Gastroesophageal sphincter (tissue), 4 donors: ENCODE measurements around the gene TACR2. TPM values are rescaled to one million over a fixed set of nuclear protein-coding genes. Genes with fewer than 3 reads are reported as not detected.

ENCODE experiments used
- ATAC-seq: fragments of 150-250 bp; one replicate; pipeline ENCODE4 v1.9.1; 2016; ENCODE audit warnings: mild to moderate bottlenecking, moderate library complexity
- H3K27ac ChIP-seq, 4 donors: fragments of 200-600 bp; sonication (generic) in 3 of 4; 1 replicate in 3 of 4; 2 replicates in 1 of 4; pipeline ENCODE4 v1.5.1; 2016 to 2019
- H3K27me3 ChIP-seq: fragments of 200-600 bp; sonication (generic); one replicate; pipeline ENCODE4 v1.5.1; 2019
- H3K36me3 ChIP-seq, 2 donors: fragments of 200-600 bp; sonication (generic); one replicate each; pipeline ENCODE4 v1.5.1; 2019; ENCODE audit warnings: control low read depth in 1 of 2
- H3K4me1 ChIP-seq, 3 donors: fragments of 200-600 bp; sonication (generic); 1 replicate in 2 of 3; 2 replicates in 1 of 3; pipeline ENCODE4 v1.5.1; 2016 to 2019; ENCODE audit warnings: control low read depth in 2 of 3
- H3K4me3 ChIP-seq, 2 donors: fragments of 200-600 bp; sonication (generic); one replicate each; pipeline ENCODE4 v1.5.1; 2019; ENCODE audit warnings: mild to moderate bottlenecking in 1 of 2, moderate library complexity in 1 of 2
- H3K9me3 ChIP-seq, 3 donors: fragments of 200-600 bp; sonication (generic); one replicate each; pipeline ENCODE4 v1.5.1; 2017 to 2019; ENCODE audit warnings: control low read depth in 2 of 3
- EP300 ChIP-seq: sonication (generic); formaldehyde crosslinking; IDR thresholded peaks from one replicate; pipeline ENCODE4 v1.6.1; 2017; ENCODE audit warnings: antibody characterized with exemption, mild to moderate bottlenecking
- POLR2A ChIP-seq, 2 donors: fragments of 450-650 bp; IDR thresholded peaks; one replicate each; pipeline ENCODE4 v1.6.1; 2017; ENCODE audit warnings: antibody characterized with exemption in 2 of 2, mild to moderate bottlenecking in 2 of 2, moderate library complexity in 1 of 2
- POLR2AphosphoS5 ChIP-seq: sonication (generic); formaldehyde crosslinking; IDR thresholded peaks from one replicate; pipeline ENCODE4 v1.6.1; 2017; ENCODE audit warnings: antibody characterized with exemption
- WGBS, 2 donors: methylation state at CpG; one replicate each; pipeline ENCODE4 v1.1.5; 2018; ENCODE audit warnings: low coverage in 1 of 2; 5-methylcytosine and 5-hydroxymethylcytosine counted together
- total RNA-seq, 4 donors: library from RNA; depleted of rRNA; stranded (reverse); fragments of >200 nt; gene quantifications; one replicate each; pipeline ENCODE4 v1.1.0, GENCODE V29; 2016
- TF ChIP-seq, protein P1 (sequence below), 4 experiments: fragments of 200-600 bp in 2 of 4; fragments of 450-650 bp in 2 of 4; sonication (generic) in 1 of 4; IDR thresholded peaks; one replicate each; pipeline ENCODE4 v1.5.1; 2017 to 2019; ENCODE audit warnings: antibody characterized with exemption in 4 of 4, mild to moderate bottlenecking in 2 of 4, moderate library complexity in 2 of 4

The TACR2 gene
- total RNA-seq, 4 donors from 2014 or later, result 37.1 to 176 (median 122) TPM

DNA sequence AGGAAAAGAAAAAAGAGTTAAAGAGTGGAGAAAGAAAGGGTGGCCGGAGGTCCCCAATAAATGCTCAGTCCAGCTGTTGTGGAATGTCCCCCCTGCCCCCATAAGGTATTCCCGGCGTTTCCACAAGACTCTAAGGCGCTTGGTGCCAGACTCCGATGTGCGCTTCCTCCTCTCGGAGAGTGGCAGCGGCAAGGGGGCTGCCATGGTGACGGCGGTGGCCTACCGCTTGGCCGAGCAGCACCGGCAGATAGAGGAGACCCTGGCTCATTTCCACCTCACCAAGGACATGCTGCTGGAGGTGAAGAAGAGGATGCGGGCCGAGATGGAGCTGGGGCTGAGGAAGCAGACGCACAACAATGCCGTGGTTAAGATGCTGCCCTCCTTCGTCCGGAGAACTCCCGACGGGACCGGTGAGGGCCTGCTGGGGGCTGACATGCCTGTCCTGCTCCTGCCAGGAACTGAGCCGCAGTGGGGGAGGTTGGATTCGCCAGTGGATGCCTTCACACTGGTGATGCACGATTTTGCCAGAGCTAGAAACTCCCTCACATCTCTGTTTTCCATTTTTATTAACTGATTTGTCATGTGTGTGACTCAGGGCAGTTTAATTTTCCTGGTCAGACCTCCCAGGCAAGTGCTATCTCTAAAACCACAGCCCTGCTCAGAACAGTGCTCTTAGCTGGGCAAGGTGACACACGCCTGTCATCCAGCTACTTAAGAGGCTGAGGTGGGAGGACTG is 34.2 kb downstream of the TACR2 start:
- TF ChIP-seq, protein P1, sequence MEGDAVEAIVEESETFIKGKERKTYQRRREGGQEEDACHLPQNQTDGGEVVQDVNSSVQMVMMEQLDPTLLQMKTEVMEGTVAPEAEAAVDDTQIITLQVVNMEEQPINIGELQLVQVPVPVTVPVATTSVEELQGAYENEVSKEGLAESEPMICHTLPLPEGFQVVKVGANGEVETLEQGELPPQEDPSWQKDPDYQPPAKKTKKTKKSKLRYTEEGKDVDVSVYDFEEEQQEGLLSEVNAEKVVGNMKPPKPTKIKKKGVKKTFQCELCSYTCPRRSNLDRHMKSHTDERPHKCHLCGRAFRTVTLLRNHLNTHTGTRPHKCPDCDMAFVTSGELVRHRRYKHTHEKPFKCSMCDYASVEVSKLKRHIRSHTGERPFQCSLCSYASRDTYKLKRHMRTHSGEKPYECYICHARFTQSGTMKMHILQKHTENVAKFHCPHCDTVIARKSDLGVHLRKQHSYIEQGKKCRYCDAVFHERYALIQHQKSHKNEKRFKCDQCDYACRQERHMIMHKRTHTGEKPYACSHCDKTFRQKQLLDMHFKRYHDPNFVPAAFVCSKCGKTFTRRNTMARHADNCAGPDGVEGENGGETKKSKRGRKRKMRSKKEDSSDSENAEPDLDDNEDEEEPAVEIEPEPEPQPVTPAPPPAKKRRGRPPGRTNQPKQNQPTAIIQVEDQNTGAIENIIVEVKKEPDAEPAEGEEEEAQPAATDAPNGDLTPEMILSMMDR (IDR thresholded peaks at IDR 0.05), result no peak
- TF ChIP-seq EP300, result no peak
- TF ChIP-seq POLR2A (IDR thresholded peaks at IDR 0.05), result no peak
- TF ChIP-seq POLR2AphosphoS5, result no peak
- ATAC-seq, result peak; percentile 42
- H3K27me3 ChIP-seq, result no peaks in the 10 kb centered on the region
- peak overlapping the region in 3 of 4 donors; percentile 35 to 61 (median 37) for H3K27ac ChIP-seq
- peaks cover 0 to 87% of the 10 kb centered on the region in 2 donors for H3K36me3 ChIP-seq
- H3K9me3 ChIP-seq, result no peaks in the 10 kb centered on the region
- H3K4me1 ChIP-seq, result peaks cover 3 to 33% (median 12%) of the 10 kb centered on the region in 3 donors
- 50% methylated on average over 9 of the region's 26 CpGs; no CpG with 5 or more reads in 1 of the 2 donors for WGBS, 2 donors
- H3K4me3 ChIP-seq, result no peak overlapping the region

DNA sequence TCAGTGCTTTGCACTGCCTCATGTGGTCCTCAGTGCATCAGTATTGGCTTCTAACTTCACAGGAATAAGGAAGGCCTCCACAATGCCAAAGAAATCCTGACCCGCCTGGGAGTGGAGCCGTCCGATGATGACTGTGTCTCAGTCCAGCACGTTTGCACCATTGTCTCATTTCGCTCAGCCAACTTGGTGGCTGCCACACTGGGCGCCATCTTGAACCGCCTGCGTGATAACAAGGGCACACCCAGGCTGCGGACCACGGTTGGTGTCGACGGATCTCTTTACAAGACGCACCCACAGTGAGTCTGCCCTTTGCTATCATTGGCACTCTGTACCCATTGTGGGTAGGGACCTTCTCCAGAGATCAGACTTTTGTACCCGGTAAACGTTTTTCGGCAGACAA is 36.9 kb downstream of the TACR2 start:
- no peak overlapping the region for H3K27ac ChIP-seq
- TF ChIP-seq, protein P1 (IDR thresholded peaks at IDR 0.05), result no peak
- TF ChIP-seq EP300 (no peak), POLR2AphosphoS5 (no peak), POLR2A (IDR thresholded peaks at IDR 0.05) (no peak)
- peaks cover 0 to 70% of the 10 kb centered on the region in 2 donors for H3K36me3 ChIP-seq

DNA sequence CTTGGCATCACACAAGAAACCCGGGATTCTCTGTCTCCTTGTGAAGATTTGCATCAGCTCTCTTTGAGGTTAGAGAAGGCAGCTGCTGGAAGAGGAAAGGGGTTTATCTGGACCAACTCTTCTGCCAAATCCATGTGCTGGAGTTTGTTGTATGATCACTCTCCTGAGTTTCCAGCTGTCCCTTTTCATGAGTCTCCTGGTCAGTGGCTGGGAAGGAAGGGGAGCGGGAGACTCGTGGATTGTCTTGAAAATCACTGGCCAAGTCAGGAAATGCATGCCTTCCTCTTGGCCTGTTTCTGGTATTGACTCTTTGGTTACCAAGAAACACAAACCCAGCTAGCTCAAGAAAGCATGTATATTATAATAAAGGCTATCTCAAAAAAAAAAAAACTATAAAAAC is 38.8 kb downstream of the TACR2 start:
- ATAC-seq, result no peak
- TF ChIP-seq EP300, result no peak
- TF ChIP-seq, protein P1 (IDR thresholded peaks at IDR 0.05), result no peak
- no peak for TF ChIP-seq POLR2AphosphoS5
- no peak for TF ChIP-seq POLR2A (IDR thresholded peaks at IDR 0.05)
- 20% methylated on average over 1 of the region's 3 CpGs; no CpG with 5 or more reads in 1 of the 2 donors for WGBS, 2 donors
- Histone ChIP-seq H3K27ac (peak overlapping the region; percentile 21 to 87 (median 82)), H3K9me3 (no peaks in the 10 kb centered on the region), H3K4me1 (peaks cover 7 to 55% (median 30%) of the 10 kb centered on the region in 3 donors), H3K4me3 (no peak overlapping the region), H3K27me3 (no peaks in the 10 kb centered on the region), H3K36me3 (peaks cover 0 to 61% of the 10 kb centered on the region in 2 donors)

More for the DNA sequence above, 36.9 kb downstream of the TACR2 start:
- H3K4me1 ChIP-seq, result peaks cover 5 to 61% (median 37%) of the 10 kb centered on the region in 3 donors
- no peak for ATAC-seq
- H3K9me3 ChIP-seq, result no peaks in the 10 kb centered on the region
- no peaks in the 10 kb centered on the region for H3K27me3 ChIP-seq
- WGBS, 2 donors, result no CpG with 5 or more reads among the region's 16 CpGs
- H3K4me3 ChIP-seq, result no peak overlapping the region

DNA sequence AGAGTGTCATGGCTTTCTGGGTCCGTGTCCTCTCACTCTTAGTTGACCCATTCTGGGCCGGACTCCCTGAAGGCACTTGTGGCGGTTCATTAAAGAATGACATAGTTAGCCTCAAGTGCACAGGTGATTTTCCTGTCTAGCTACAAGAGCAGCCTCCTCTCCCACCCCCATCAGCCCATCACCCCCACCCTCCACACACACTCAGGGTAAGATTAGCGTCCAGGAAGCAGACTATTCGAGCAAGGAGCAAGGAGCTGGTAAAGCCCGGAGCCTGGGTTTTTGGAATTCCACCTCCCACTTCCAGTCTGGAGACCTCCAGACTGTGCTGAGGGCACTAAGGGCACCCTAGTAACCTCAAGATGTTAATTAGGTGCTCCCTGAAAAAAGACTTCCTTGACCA is 39.5 kb downstream of the TACR2 start:
- no peaks in the 10 kb centered on the region for H3K27me3 ChIP-seq
- H3K4me3 ChIP-seq, result no peak overlapping the region
- H3K9me3 ChIP-seq, result no peaks in the 10 kb centered on the region
- no peak for ATAC-seq
- peak overlapping the region; percentile 21 to 87 (median 82) for H3K27ac ChIP-seq
- WGBS, 2 donors, result 80% methylated on average over 4 of the region's 6 CpGs; no CpG with 5 or more reads in 1 of the 2 donors
- H3K36me3 ChIP-seq, result peaks cover 0 to 61% of the 10 kb centered on the region in 2 donors
- TF ChIP-seq EP300 (no peak), POLR2AphosphoS5 (no peak), POLR2A (IDR thresholded peaks at IDR 0.05) (no peak)
- TF ChIP-seq, protein P1 (IDR thresholded peaks at IDR 0.05), result no peak
- H3K4me1 ChIP-seq, result peaks cover 7 to 50% (median 30%) of the 10 kb centered on the region in 3 donors

DNA sequence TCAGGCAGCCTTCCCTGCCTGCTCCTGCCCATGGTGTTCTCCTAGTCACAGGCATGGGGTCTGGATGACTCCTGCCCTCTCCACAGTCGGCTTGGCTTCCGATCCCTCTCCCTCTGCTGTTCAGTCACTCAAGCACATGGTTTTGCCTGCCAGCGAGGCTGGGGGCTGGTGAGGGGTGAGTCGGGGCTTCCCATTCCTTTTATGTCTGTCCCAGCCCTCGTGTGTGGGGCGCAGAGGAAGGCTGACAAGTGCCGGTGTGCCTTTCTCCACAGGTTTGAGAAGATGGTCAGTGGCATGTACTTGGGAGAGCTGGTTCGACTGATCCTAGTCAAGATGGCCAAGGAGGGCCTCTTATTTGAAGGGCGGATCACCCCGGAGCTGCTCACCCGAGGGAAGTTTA is 40.1 kb downstream of the TACR2 start:
- H3K27ac ChIP-seq, result peak overlapping the region; percentile 54 to 87 (median 82)
- no peak for ATAC-seq
- H3K4me3 ChIP-seq, result no peak overlapping the region
- no peaks in the 10 kb centered on the region for H3K27me3 ChIP-seq
- H3K36me3 ChIP-seq, result peaks cover 0 to 61% of the 10 kb centered on the region in 2 donors
- no peaks in the 10 kb centered on the region for H3K9me3 ChIP-seq
- no CpG with 5 or more reads among the region's 11 CpGs for WGBS, 2 donors
- peaks cover 7 to 50% (median 30%) of the 10 kb centered on the region in 3 donors for H3K4me1 ChIP-seq
- TF ChIP-seq, protein P1 (IDR thresholded peaks at IDR 0.05), result no peak
- TF ChIP-seq POLR2AphosphoS5 (no peak), EP300 (no peak), POLR2A (IDR thresholded peaks at IDR 0.05) (no peak)
